MM.1S (cell line): ENCODE measurements around the gene PTPRN2.

Source experiments
- DNase-seq: peaks from one replicate; pipeline ENCODE4 v3.0.0-alpha.2; 2015
- H2AFZ ChIP-seq: fragments of 300-600 bp; sonication (generic); 2 replicates; pipeline ENCODE4 v1.6.0; 2016; ENCODE audit warnings: antibody characterized with exemption, low read length
- H3F3A ChIP-seq: fragments of 300-600 bp; sonication (generic); 2 replicates; pipeline ENCODE4 v1.6.1; 2016; ENCODE audit warnings: mild to moderate bottlenecking, antibody characterized with exemption, low read length, moderate library complexity, mixed read lengths; ENCODE audit not compliant: insufficient read depth
- H3K27ac ChIP-seq: fragments of 300-600 bp; sonication (generic); 2 replicates; pipeline ENCODE4 v1.5.1; 2016; ENCODE audit warnings: mild to moderate bottlenecking, low read length
- H3K27me3 ChIP-seq: fragments of 300-600 bp; sonication (generic); replicated peaks from 2 replicates; pipeline ENCODE4 v1.6.0; 2016; ENCODE audit warnings: low read length; ENCODE audit not compliant: insufficient read depth
- H3K36me3 ChIP-seq: fragments of 300-600 bp; sonication (generic); replicated peaks from 2 replicates; pipeline ENCODE4 v1.6.1; 2016; ENCODE audit warnings: mild to moderate bottlenecking, low read length, mixed read lengths; ENCODE audit not compliant: insufficient read depth
- H3K4me1 ChIP-seq: fragments of 300-600 bp; sonication (generic); 2 replicates; pipeline ENCODE4 v1.6.1; 2016; ENCODE audit warnings: low read length, mixed read lengths
- H3K4me2 ChIP-seq: fragments of 300-600 bp; sonication (generic); 2 replicates; pipeline ENCODE4 v1.6.0; 2016; ENCODE audit warnings: low read depth, low read length
- H3K4me3 ChIP-seq: fragments of 300-600 bp; sonication (generic); 2 replicates; pipeline ENCODE4 v1.5.1; 2016; ENCODE audit warnings: low read length, mixed read lengths
- H3K79me2 ChIP-seq: fragments of 300-600 bp; sonication (generic); 2 replicates; pipeline ENCODE4 v1.6.1; 2016; ENCODE audit warnings: mixed run types, low read length, mixed read lengths
- H3K9ac ChIP-seq: fragments of 300-600 bp; sonication (generic); 2 replicates; pipeline ENCODE4 v1.6.1; 2016; ENCODE audit warnings: low read length, mixed read lengths
- H3K9me2 ChIP-seq: fragments of 300-600 bp; sonication (generic); replicated peaks from 2 replicates; pipeline ENCODE4 v1.6.1; 2016; ENCODE audit warnings: mild to moderate bottlenecking, low read length, mixed read lengths; ENCODE audit not compliant: insufficient read depth
- H3K9me3 ChIP-seq: fragments of 300-600 bp; sonication (generic); replicated peaks from 2 replicates; pipeline ENCODE4 v1.6.1; 2016; ENCODE audit warnings: mild to moderate bottlenecking, low read length, mixed read lengths; ENCODE audit not compliant: insufficient read depth
- H4K20me1 ChIP-seq: fragments of 300-600 bp; sonication (generic); 2 replicates; pipeline ENCODE4 v1.6.1; 2016; ENCODE audit warnings: mild to moderate bottlenecking, low read length, moderate library complexity, mixed read lengths; ENCODE audit not compliant: insufficient read depth
- EZH2 ChIP-seq: fragments of 300-600 bp; sonication (generic); optimal IDR thresholded peaks from 2 replicates; pipeline ENCODE3; 2017; ENCODE audit warnings: low read depth, mild to moderate bottlenecking, antibody characterized with exemption, low read length, mixed read lengths
- EZH2phosphoT487 ChIP-seq: fragments of 300-600 bp; sonication (generic); IDR thresholded peaks from 2 replicates; pipeline ENCODE4 v1.6.1; 2018; ENCODE audit warnings: antibody characterized with exemption, low read length
- TF ChIP-seq, protein P1 (sequence below): fragments of 300-600 bp; sonication (generic); IDR thresholded peaks from 2 replicates; pipeline ENCODE4 v1.5.1; 2016; ENCODE audit warnings: antibody characterized with exemption, low read length, mixed read lengths

The PTPRN2 gene

GRCh38 chr7:157791261-157791660 lies 796.4 kb downstream of the PTPRN2 start:
- TF ChIP-seq, protein P1, sequence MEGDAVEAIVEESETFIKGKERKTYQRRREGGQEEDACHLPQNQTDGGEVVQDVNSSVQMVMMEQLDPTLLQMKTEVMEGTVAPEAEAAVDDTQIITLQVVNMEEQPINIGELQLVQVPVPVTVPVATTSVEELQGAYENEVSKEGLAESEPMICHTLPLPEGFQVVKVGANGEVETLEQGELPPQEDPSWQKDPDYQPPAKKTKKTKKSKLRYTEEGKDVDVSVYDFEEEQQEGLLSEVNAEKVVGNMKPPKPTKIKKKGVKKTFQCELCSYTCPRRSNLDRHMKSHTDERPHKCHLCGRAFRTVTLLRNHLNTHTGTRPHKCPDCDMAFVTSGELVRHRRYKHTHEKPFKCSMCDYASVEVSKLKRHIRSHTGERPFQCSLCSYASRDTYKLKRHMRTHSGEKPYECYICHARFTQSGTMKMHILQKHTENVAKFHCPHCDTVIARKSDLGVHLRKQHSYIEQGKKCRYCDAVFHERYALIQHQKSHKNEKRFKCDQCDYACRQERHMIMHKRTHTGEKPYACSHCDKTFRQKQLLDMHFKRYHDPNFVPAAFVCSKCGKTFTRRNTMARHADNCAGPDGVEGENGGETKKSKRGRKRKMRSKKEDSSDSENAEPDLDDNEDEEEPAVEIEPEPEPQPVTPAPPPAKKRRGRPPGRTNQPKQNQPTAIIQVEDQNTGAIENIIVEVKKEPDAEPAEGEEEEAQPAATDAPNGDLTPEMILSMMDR: no peak
- no peak for TF ChIP-seq EZH2
- no peak for TF ChIP-seq EZH2phosphoT487
- Histone ChIP-seq H3K36me3 (no peaks in the 10 kb centered on the region), H3K27ac (no peak overlapping the region), H3K27me3 (peaks cover 88% of the 10 kb centered on the region), H3K4me2 (no peak overlapping the region), H3K4me1 (no peaks in the 10 kb centered on the region), H3K9me2 (no peaks in the 10 kb centered on the region), H3K9me3 (no peaks in the 10 kb centered on the region), H3F3A (no peaks in the 10 kb centered on the region), H3K79me2 (no peaks in the 10 kb centered on the region), H3K4me3 (no peak overlapping the region), H4K20me1 (no peaks in the 10 kb centered on the region), H3K9ac (no peak overlapping the region), H2AFZ (no peak overlapping the region)
- DNase-seq: no peak

DNA sequence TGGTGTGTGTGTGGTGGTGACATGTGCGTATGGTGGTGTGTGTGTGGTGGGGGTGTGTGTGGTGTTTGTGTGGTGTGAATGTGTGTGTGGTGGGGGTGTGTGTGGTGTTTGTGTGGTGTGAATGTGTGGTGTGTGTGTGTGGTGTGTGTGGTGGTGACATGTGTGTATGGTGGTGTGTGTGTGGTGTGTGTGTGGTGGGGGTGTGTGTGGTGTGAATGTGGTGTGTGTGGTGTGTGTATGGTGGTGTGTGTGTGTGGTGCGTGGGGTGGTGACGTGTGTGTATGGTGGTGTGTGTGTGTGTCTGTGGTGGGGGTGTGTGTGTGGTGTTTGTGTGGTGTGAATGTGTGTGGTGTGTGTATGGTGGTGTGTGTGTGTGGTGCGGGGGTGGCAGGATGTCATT lies 797.7 kb downstream of the PTPRN2 start:
- Histone ChIP-seq H3K9ac (no peak overlapping the region), H3K9me3 (no peaks in the 10 kb centered on the region), H3K27me3 (peaks cover 86% of the 10 kb centered on the region), H3K79me2 (no peaks in the 10 kb centered on the region), H3K27ac (no peak overlapping the region), H4K20me1 (no peaks in the 10 kb centered on the region), H3K4me2 (no peak overlapping the region), H3K9me2 (no peaks in the 10 kb centered on the region), H2AFZ (no peak overlapping the region), H3K36me3 (no peaks in the 10 kb centered on the region), H3K4me3 (no peak overlapping the region), H3K4me1 (no peaks in the 10 kb centered on the region), H3F3A (no peaks in the 10 kb centered on the region)
- DNase-seq: no peak
- TF ChIP-seq, protein P1: no peak
- TF ChIP-seq EZH2 (no peak), EZH2phosphoT487 (no peak)

DNA sequence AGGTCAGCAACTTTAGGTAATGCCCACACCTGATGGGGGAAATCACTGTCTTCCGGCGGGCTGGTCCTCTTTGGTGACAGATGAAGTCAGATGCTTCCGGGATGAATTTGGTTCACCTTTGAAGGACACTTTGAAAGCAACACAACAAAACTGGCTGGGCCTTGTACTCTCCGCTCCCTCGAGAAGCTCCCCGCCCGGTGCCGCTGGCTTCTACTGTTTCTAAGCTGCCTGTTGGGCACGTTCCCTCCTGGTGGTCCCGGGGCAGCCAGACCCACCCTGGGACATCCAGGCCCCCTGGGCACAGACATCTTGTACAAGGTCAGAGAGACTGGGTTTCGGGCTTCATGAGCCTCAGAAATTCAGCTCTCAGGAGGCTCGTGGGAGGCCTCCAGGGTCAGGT lies 798.5 kb downstream of the PTPRN2 start:
- Histone ChIP-seq H4K20me1 (no peaks in the 10 kb centered on the region), H3K27ac (no peak overlapping the region), H3K4me2 (no peak overlapping the region), H3K9me2 (no peaks in the 10 kb centered on the region), H3F3A (no peaks in the 10 kb centered on the region), H2AFZ (no peak overlapping the region), H3K4me3 (no peak overlapping the region), H3K4me1 (no peaks in the 10 kb centered on the region), H3K27me3 (peaks cover 86% of the 10 kb centered on the region), H3K9me3 (no peaks in the 10 kb centered on the region), H3K9ac (no peak overlapping the region), H3K79me2 (no peaks in the 10 kb centered on the region), H3K36me3 (no peaks in the 10 kb centered on the region)
- no peak for DNase-seq
- no peak for TF ChIP-seq EZH2

- no peaks in the 10 kb centered on the region for H3K36me3 ChIP-seq
- no peaks in the 10 kb centered on the region for H4K20me1 ChIP-seq
- no peaks in the 10 kb centered on the region for H3K79me2 ChIP-seq
- no peak overlapping the region for H3K4me2 ChIP-seq
- H3K4me3 ChIP-seq: no peak overlapping the region
- no peaks in the 10 kb centered on the region for H3K4me1 ChIP-seq
- H3K27ac ChIP-seq: no peak overlapping the region
- no peak overlapping the region for H2AFZ ChIP-seq
- DNase-seq: no peak
- H3K9me2 ChIP-seq: no peaks in the 10 kb centered on the region
- no peaks in the 10 kb centered on the region for H3F3A ChIP-seq
- H3K9me3 ChIP-seq: no peaks in the 10 kb centered on the region
- H3K9ac ChIP-seq: no peak overlapping the region
- H3K27me3 ChIP-seq: peaks cover 86% of the 10 kb centered on the region
- TF ChIP-seq EZH2phosphoT487 (no peak), EZH2 (no peak)
- TF ChIP-seq, protein P1: no peak
Observed at GRCh38 chr7:157788573-157788972, 799.0 kb downstream of the PTPRN2 start.
